K562 (cell line): ENCODE data around the gene SERTAD2. TPM values are rescaled to one million over a fixed set of nuclear protein-coding genes. Genes with fewer than 3 reads are reported as not detected.

Source experiments
- ATAC-seq: fragments of 200-7000 bp; cut with Tn5 transposase; 3 replicates; pipeline ENCODE4 v1.9.1; 2020; ENCODE audit warnings: moderate library complexity
- BruUV-seq: library from RNA; stranded (reverse); fragments of 400-500 nt; replicated peaks from 2 replicates; lab custom pipeline; 2021; lab: Mats Ljungman, UMichigan
- CTCF ChIA-PET: fragments of 300-600 bp; formaldehyde crosslinking; extraction: SDS; loops from one replicate; lab custom pipeline; 2021; ENCODE audit warnings: low intra/inter-chr PET ratio; lab: Yijun Ruan, JAX
- POLR2A ChIA-PET: fragments of 300-600, 350-650 bp; sonication (Branson Sonifier 250); formaldehyde crosslinking; extraction: SDS; loops from one replicate; lab custom pipeline; 2021; ENCODE audit warnings: antibody characterized with exemption, inconsistent platforms; lab: Yijun Ruan, JAX
- DNase-seq, 4 experiments: peaks; one replicate each; pipeline versions ENCODE4 v3.0.0 to v3.0.0-alpha.2; 2011 to 2018; ENCODE audit warnings: low spot score in 3 of 4, mixed read lengths in 3 of 4; ENCODE audit errors: extremely low read depth in 1 of 4
- FAIRE-seq: peaks from 2 replicates; lab custom pipeline; 2011; peaks lifted over from hg19 to GRCh38; lab: Jason Lieb, UNC
- H2AFZ ChIP-seq: 2 replicates; pipeline ENCODE4 v1.6.0; 2011; ENCODE audit warnings: low read depth, low read length, control low read depth, inconsistent platforms
- H3K27ac ChIP-seq: fragments of 200-600 bp; 3 replicates; pipeline ENCODE4 v1.8.0; 2011; ENCODE audit warnings: low read depth, mild to moderate bottlenecking, control low read depth, inconsistent platforms, low read length, moderate library complexity, mixed read lengths; ENCODE audit errors: extremely low read depth
- H3K27me3 ChIP-seq, 2 experiments: fragments of 300-600 bp in 1 of 2; 2 replicates in 1 of 2; 3 replicates in 1 of 2; pipeline versions ENCODE4 v1.6.0 to v1.8.0; 2011; ENCODE audit warnings: inconsistent platforms in 2 of 2, low read length in 2 of 2, mild to moderate bottlenecking in 1 of 2, mixed read lengths in 1 of 2, moderate library complexity in 1 of 2; ENCODE audit not compliant: control insufficient read depth in 2 of 2, insufficient read depth in 2 of 2
- H3K36me3 ChIP-seq: fragments of 300-600 bp; 3 replicates; pipeline ENCODE4 v1.8.0; 2011; ENCODE audit warnings: mild to moderate bottlenecking, low read length, inconsistent platforms; ENCODE audit not compliant: control insufficient read depth, insufficient read depth
- H3K4me1 ChIP-seq, 2 experiments: fragments of 200-600 bp in 1 of 2; replicated peaks in 1 of 2; 2 replicates in 1 of 2; 3 replicates in 1 of 2; pipeline versions ENCODE4 v1.5.1 to v1.8.0; 2011; ENCODE audit warnings: inconsistent platforms in 2 of 2, low read length in 2 of 2, mild to moderate bottlenecking in 1 of 2, mixed read lengths in 1 of 2, moderate library complexity in 1 of 2; ENCODE audit not compliant: control insufficient read depth in 2 of 2, insufficient read depth in 2 of 2
- H3K4me2 ChIP-seq: 2 replicates; pipeline ENCODE4 v1.6.1; 2011; ENCODE audit warnings: low read length, control low read depth, inconsistent platforms, mixed read lengths; ENCODE audit not compliant: insufficient read depth
- H3K4me3 ChIP-seq: fragments of 200-600 bp; sonication (generic), shearing (Covaris generic); 2 replicates; pipeline ENCODE4 v1.5.1; 2016; ENCODE audit warnings: control low read depth, inconsistent platforms
- H3K79me2 ChIP-seq: fragments of 200-600 bp; 3 replicates; pipeline ENCODE4 v1.8.0; 2011; ENCODE audit warnings: low read length, inconsistent platforms; ENCODE audit not compliant: control insufficient read depth, insufficient read depth
- H3K9ac ChIP-seq, 2 experiments: 2 replicates each; pipeline versions ENCODE4 v1.6.0 to v1.6.1; 2011; ENCODE audit warnings: low read depth in 2 of 2, low read length in 2 of 2, control low read depth in 1 of 2, inconsistent platforms in 1 of 2, mild to moderate bottlenecking in 1 of 2, mixed read lengths in 1 of 2; ENCODE audit not compliant: insufficient read depth in 1 of 2
- H3K9me1 ChIP-seq: one replicate; pipeline ENCODE4 v1.6.0; 2011; ENCODE audit warnings: inconsistent platforms, mild to moderate bottlenecking, low read length, moderate library complexity; ENCODE audit not compliant: control insufficient read depth, insufficient read depth
- H3K9me3 ChIP-seq: replicated peaks from 2 replicates; pipeline ENCODE4 v1.5.1; 2011; ENCODE audit warnings: low read depth, low read length, inconsistent platforms; ENCODE audit not compliant: control insufficient read depth, insufficient read depth
- H4K20me1 ChIP-seq: replicated peaks from 2 replicates; pipeline ENCODE4 v1.6.1; 2011; ENCODE audit warnings: low read length, inconsistent platforms, mixed read lengths; ENCODE audit not compliant: control insufficient read depth, insufficient read depth
- AFF1 ChIP-seq, 2 experiments: fragments of 450-650 bp; IDR thresholded peaks; 2 replicates each; pipeline ENCODE4 v1.6.1; 2018; ENCODE audit warnings: mild to moderate bottlenecking in 2 of 2, low read depth in 1 of 2; ENCODE audit not compliant: partially characterized antibody in 2 of 2
- ELK3 ChIP-seq: fragments of 450-650 bp; formaldehyde crosslinking; IDR thresholded peaks from 2 replicates; pipeline ENCODE4 v1.4.0; 2020; ENCODE audit warnings: mild to moderate bottlenecking
- KLF16 ChIP-seq: IDR thresholded peaks from 2 replicates; pipeline ENCODE4 v1.6.1; 2016; ENCODE audit warnings: antibody characterized with exemption
- ZNF24 ChIP-seq: fragments of 450-650 bp; IDR thresholded peaks from 2 replicates; pipeline ENCODE4 v1.6.1; 2016
- ZNF395 ChIP-seq: fragments of 200-800 bp; sonication (Bioruptor generic); IDR thresholded peaks from 2 replicates; pipeline ENCODE4 v1.6.1; 2017; ENCODE audit warnings: missing genetic modification characterization, missing compliant biosample characterization
- ZNF592 ChIP-seq: fragments of 450-650 bp; IDR thresholded peaks from 2 replicates; pipeline ENCODE4 v1.6.1; 2017; ENCODE audit warnings: antibody characterized with exemption, mild to moderate bottlenecking
- WGBS: fragments of 100-300 bp; shearing (Covaris generic); methylation state at CpG from one replicate; pipeline ENCODE4 v1.1.6; 2016; ENCODE audit warnings: low coverage, mixed read lengths; ENCODE audit not compliant: insufficient coverage; ENCODE audit errors: missing lambda C conversion rate; 5-methylcytosine and 5-hydroxymethylcytosine counted together
- in situ Hi-C: fragments of 300-500 bp; cut with MboI; formaldehyde crosslinking; loops from 4 replicates; pipeline ENCODE4 v1.15.0; 2018; ENCODE audit warnings: inconsistent platforms, mixed read lengths
- intact Hi-C: fragments of 100-400 bp; cut with micrococcal nuclease; formaldehyde crosslinking; loops from 2 replicates; pipeline ENCODE4 v1.14.2; 2022
- polyA plus RNA-seq, 8 experiments: library from polyadenylated mRNA; depleted of rRNA in 4 of 8; stranded (reverse) in 5 of 8; unstranded in 3 of 8; fragments of >200 nt; fragmentation: Nextera tagmentation in 2 of 8; fragmentation: Illumina TruSeq in 1 of 8; extraction: Ambion mirVana in 2 of 8; extraction: Trizol in 1 of 8; gene quantifications; 2 replicates each; pipeline versions ENCODE4 v1.2.1 to v1.2.3, GENCODE V29; 2011 to 2014; ENCODE audit warnings: inconsistent platforms in 1 of 8, missing spikeins in 1 of 8
- total RNA-seq, 7 experiments: library from RNA; depleted of rRNA in 6 of 7; stranded (reverse); fragments of >200 nt in 6 of 7; fragmentation: Illumina TruSeq in 2 of 7; extraction: Trizol in 2 of 7; gene quantifications; 2 replicates each; pipeline versions ENCODE4 v1.2.1 to v1.2.3, GENCODE V29; 2011 to 2021; ENCODE audit warnings: low replicate concordance in 1 of 7
- TF ChIP-seq, protein P1 (sequence below): fragments of 450-650 bp; formaldehyde crosslinking; IDR thresholded peaks from 2 replicates; pipeline ENCODE4 v1.4.0; 2020; ENCODE audit warnings: mild to moderate bottlenecking, moderate library complexity

The SERTAD2 gene
- total and polyA plus RNA-seq, 9 of the 15 experiments (the other 6 are each of a cell fraction or from before 2014, with no cell fraction given) = 3.0 to 12.5 (median 6.1) TPM

GRCh38 chr2:64622443-64623241 is 31.1 kb downstream of the SERTAD2 start:
- in situ Hi-C loops = no loop called here
- CTCF ChIA-PET = no interaction called here

More at GRCh38 chr2:64622443-64623241, 31.1 kb downstream of the SERTAD2 start:
- Histone ChIP-seq H3K9me1 (no peaks in the 10 kb centered on the region), H3K4me2 (no peak overlapping the region), H3K9me3 (no peaks in the 10 kb centered on the region), H3K27ac (no peak overlapping the region), H3K4me3 (no peak overlapping the region), H3K9ac (peak overlapping the region in 1 of 2 experiments; percentile 38; a peak in 1 of 4 replicates), H3K79me2 (no peaks in the 10 kb centered on the region), H3K27me3 (no peaks in the 10 kb centered on the region), H2AFZ (0 out of 2 replicates have a peak overlapping the region, but pooled peaks have one; percentile 50)
- WGBS = 59% methylated on average over 13 of the region's 13 CpGs
- intact Hi-C loops = no loop called here
- no peak for ATAC-seq
- no peak for TF ChIP-seq AFF1 (IDR thresholded peaks at IDR 0.05; ENCODE audit: low read depth in 1 of 2, partially characterized antibody in 2 of 2)
- TF ChIP-seq ZNF395 (CRISPR knock-in tag) = no peak
- TF ChIP-seq ELK3 = no peak
- no peak for TF ChIP-seq ZNF592
- TF ChIP-seq, protein P1, sequence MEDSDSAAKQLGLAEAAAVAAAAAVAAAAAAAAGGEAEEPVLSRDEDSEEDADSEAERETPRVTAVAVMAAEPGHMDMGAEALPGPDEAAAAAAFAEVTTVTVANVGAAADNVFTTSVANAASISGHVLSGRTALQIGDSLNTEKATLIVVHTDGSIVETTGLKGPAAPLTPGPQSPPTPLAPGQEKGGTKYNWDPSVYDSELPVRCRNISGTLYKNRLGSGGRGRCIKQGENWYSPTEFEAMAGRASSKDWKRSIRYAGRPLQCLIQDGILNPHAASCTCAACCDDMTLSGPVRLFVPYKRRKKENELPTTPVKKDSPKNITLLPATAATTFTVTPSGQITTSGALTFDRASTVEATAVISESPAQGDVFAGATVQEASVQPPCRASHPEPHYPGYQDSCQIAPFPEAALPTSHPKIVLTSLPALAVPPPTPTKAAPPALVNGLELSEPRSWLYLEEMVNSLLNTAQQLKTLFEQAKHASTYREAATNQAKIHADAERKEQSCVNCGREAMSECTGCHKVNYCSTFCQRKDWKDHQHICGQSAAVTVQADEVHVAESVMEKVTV (CRISPR knock-in tag) = no peak
- no peak for TF ChIP-seq ZNF24
- no peak for TF ChIP-seq KLF16
- TF ChIP-seq, all 486 proteins: peak for 0
- Histone ChIP-seq H3K36me3 (no peaks in the 10 kb centered on the region), H3K4me1 (peaks cover 0 to 8% of the 10 kb centered on the region in 2 experiments; a peak in 3 of 5 replicates), H4K20me1 (no peaks in the 10 kb centered on the region)
- FAIRE-seq (no peak), DNase-seq (no peak)
- POLR2A ChIA-PET = no interaction called here
- BruUV-seq = no TSS peak
